Stomach (tissue), 4 donors: Measurements from ENCODE around the gene COL4A2.

Experiments
- CTCF ChIP-seq, 7 experiments: fragments of 450-650 bp in 4 of 7; fragments of 200-600 bp in 3 of 7; sonication (generic) in 3 of 7; IDR thresholded peaks; one replicate each; pipeline ENCODE4 v1.5.1; 2016 to 2019; ENCODE audit warnings: antibody characterized with exemption in 7 of 7, control low read depth in 2 of 7, mild to moderate bottlenecking in 1 of 7
- EP300 ChIP-seq: sonication (generic); formaldehyde crosslinking; IDR thresholded peaks from one replicate; pipeline ENCODE4 v1.6.1; 2017; ENCODE audit warnings: antibody characterized with exemption
- POLR2A ChIP-seq, 4 donors: fragments of 450-650 bp; IDR thresholded peaks; one replicate each; pipeline ENCODE4 v1.6.1; 2016; ENCODE audit warnings: antibody characterized with exemption in 4 of 4, control low read depth in 2 of 4, mild to moderate bottlenecking in 1 of 4, moderate library complexity in 1 of 4
- POLR2AphosphoS5 ChIP-seq, 3 donors: sonication (generic); formaldehyde crosslinking; IDR thresholded peaks; one replicate each; pipeline ENCODE4 v1.6.1; 2016; ENCODE audit warnings: antibody characterized with exemption in 3 of 3

DNA sequence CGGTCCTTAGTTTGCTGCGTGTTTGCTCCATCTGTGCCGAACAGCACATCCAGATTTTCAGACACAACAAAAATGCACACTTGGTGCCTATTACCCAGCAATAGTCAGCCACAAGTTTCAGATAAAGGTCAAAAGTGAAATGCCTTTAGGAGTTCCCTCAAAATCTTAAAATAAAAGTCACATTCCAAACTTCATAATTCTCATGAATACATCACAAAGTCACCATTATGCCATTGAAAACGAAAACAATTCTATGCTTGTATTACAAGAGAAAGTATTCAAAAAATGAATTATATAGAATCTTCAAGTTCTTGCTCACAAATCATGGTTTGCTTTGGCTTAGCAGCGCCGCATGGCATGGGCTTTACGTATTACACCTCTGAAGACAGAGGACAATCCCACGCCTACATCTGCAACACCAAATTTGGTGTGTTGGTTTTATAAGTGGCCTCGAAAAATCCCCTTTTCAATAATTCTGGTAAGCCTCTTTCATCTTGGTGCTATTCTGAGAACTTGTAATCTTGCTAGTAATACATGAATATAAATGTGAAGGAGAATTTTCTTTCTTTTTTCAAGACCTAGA is 26.8 kb upstream of the COL4A2 start:
- TF ChIP-seq POLR2AphosphoS5 (IDR thresholded peaks at IDR 0.05) = no peak
- TF ChIP-seq EP300 = no peak
- no peak for TF ChIP-seq CTCF (IDR thresholded peaks at IDR 0.05)
- no peak for TF ChIP-seq POLR2A (IDR thresholded peaks at IDR 0.05)
